Measurements from ENCODE around the gene ANXA11. TPM values are rescaled to one million over a fixed set of nuclear protein-coding genes. Genes with fewer than 3 reads are reported as not detected.
A peak's percentile ranks its signal among the peaks of the same experiment; 100 is the strongest.

ANXA11 gene
- total RNA-seq, 6 experiments from 2014 or later, result 253 to 361 (median 336) TPM

DNA sequence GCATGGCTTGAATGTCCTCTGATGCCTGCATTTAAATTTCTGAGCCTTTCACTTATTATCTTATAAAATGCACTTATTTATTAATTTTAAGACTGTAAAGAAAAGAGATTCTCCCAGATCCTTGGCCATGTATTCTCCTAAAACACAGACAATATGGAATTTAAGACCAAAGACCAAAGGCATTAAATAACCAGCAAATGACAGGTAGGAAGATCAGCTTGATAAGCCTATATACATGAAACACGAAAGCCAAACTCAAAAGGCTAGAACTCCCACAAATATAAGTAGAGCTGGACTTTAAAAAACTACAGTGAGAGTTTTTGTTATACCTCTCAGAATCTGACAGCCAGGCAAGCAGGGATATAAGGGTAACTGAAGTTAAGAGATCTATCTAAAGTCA lies 5.1 kb downstream of the ANXA11 start:
- Mint-ChIP-seq H3K9me3 (no peaks in the 10 kb centered on the region), H3K36me3 (ENCODE audit: low read depth) (peaks cover 8% of the 10 kb centered on the region), H3K4me1 (ENCODE audit: low read depth) (peaks cover 81% of the 10 kb centered on the region), H3K4me3 (peak overlapping the region; percentile 38; the same call in 1 of the 2 replicates), H3K27ac (peak overlapping the region; percentile 45), H3K27me3 (ENCODE audit: insufficient read depth) (no peaks in the 10 kb centered on the region; the same call in 1 of the 2 replicates)
- DNase-seq, result no peak
- TF ChIP-seq, protein P1, sequence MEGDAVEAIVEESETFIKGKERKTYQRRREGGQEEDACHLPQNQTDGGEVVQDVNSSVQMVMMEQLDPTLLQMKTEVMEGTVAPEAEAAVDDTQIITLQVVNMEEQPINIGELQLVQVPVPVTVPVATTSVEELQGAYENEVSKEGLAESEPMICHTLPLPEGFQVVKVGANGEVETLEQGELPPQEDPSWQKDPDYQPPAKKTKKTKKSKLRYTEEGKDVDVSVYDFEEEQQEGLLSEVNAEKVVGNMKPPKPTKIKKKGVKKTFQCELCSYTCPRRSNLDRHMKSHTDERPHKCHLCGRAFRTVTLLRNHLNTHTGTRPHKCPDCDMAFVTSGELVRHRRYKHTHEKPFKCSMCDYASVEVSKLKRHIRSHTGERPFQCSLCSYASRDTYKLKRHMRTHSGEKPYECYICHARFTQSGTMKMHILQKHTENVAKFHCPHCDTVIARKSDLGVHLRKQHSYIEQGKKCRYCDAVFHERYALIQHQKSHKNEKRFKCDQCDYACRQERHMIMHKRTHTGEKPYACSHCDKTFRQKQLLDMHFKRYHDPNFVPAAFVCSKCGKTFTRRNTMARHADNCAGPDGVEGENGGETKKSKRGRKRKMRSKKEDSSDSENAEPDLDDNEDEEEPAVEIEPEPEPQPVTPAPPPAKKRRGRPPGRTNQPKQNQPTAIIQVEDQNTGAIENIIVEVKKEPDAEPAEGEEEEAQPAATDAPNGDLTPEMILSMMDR (IDR thresholded peaks at IDR 0.05), result no peak

DNA sequence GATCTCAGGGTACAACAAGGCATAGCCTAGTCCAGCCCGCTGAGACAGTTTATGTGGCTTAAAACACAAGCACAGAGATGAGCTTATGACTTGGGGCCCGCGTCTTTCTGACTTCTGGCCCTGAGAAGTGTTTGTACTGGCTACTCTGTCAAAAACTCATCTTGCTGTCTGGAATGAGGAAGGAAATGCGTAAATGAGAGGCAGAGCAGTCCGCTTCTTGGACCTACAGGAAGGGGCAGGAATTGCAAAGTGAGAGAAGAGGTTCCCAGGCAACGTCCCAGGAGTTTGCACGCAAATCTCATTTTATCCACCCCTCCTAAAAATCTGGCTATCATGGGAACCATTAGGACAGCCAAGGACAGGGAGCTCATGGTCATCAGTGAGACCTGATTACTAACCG lies 5.5 kb downstream of the ANXA11 start:
- Mint-ChIP-seq H3K36me3 (ENCODE audit: low read depth) (peaks cover 8% of the 10 kb centered on the region), H3K4me3 (peak overlapping the region; percentile 61), H3K27me3 (ENCODE audit: insufficient read depth) (no peaks in the 10 kb centered on the region; the same call in 1 of the 2 replicates), H3K4me1 (ENCODE audit: low read depth) (peaks cover 82% of the 10 kb centered on the region), H3K9me3 (no peaks in the 10 kb centered on the region), H3K27ac (peak overlapping the region; percentile 45)
- TF ChIP-seq, protein P1 (IDR thresholded peaks at IDR 0.05), result peak; percentile 43
- DNase-seq, result peak; percentile 63

DNA sequence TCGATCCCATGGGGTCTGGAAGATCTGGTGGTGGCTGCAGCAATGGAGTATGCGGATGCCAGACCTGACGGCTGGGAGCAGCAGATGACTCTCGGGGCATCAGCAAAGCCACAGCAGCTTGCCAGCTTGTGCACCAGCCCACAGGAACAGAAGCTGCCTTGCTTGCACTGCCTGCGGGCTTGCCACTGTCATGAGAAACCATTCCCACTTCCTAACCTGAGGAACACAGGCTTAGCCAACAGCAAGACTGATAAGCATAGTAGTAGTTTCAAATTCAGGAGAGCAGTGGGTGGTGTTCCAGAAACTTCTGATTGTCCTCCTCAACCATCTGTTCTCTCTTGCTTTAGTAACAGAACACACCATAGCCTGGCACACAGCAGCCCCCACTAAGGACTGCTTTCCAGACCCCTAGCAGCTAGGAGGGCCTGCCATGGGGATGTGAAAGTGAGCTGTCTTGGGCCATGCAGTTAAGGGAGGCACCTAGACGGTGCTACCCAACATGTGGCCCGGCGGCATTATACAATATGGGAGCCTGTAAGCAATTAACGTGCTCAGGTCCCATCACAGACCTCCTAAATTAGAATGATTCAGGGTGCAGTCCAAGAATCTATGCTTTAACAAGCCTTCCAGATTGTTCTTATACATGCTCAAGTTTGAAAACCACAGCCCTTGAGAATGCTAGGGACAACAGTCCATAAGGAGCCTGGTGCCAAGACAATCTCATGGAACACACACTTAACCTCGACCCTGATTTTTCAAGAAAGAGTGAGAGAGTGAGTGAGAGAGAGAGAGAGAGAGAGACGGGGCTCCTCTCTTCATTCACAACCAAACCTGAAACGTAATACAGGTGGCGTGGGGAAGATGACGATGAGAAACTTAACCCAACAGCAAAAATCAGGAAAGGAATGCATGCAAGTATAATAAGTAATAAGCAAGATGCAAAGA lies 7.1 kb downstream of the ANXA11 start:
- Mint-ChIP-seq H3K4me1 (ENCODE audit: low read depth) (peaks cover 81% of the 10 kb centered on the region), H3K9me3 (no peaks in the 10 kb centered on the region), H3K4me3 (no peak overlapping the region), H3K36me3 (ENCODE audit: low read depth) (peaks cover 14% of the 10 kb centered on the region), H3K27ac (peak overlapping the region; percentile 34; the same call in 1 of the 2 replicates), H3K27me3 (ENCODE audit: insufficient read depth) (no peaks in the 10 kb centered on the region; the same call in 1 of the 2 replicates)
- TF ChIP-seq, protein P1 (IDR thresholded peaks at IDR 0.05), result no peak
- DNase-seq, result no peak

DNA sequence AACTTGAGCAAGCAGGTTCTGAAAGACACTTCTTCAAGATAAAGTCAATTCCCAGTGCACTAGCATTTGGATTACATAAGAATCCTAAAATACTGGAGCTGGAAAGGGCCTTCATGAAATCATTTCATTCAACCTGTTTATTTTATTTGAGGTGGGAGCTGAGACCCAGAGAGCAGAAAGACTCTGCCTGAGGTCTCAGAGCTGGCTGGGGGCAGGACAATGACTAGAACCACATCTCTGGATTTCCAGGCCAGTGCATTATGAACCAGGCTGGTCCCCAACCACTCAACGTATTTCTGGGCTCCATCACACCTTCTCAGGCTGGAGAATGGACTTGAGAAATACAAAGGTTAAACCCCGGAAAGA lies 8.4 kb downstream of the ANXA11 start:
- Mint-ChIP-seq H3K9me3 (peaks cover 12% of the 10 kb centered on the region), H3K27ac (peak overlapping the region; percentile 59), H3K4me1 (ENCODE audit: low read depth) (peaks cover 68% of the 10 kb centered on the region), H3K4me3 (no peak overlapping the region), H3K36me3 (ENCODE audit: low read depth) (peaks cover 26% of the 10 kb centered on the region), H3K27me3 (ENCODE audit: insufficient read depth) (no peaks in the 10 kb centered on the region; the same call in 1 of the 2 replicates)
- DNase-seq, result no peak
- TF ChIP-seq, protein P1 (IDR thresholded peaks at IDR 0.05), result no peak

DNA sequence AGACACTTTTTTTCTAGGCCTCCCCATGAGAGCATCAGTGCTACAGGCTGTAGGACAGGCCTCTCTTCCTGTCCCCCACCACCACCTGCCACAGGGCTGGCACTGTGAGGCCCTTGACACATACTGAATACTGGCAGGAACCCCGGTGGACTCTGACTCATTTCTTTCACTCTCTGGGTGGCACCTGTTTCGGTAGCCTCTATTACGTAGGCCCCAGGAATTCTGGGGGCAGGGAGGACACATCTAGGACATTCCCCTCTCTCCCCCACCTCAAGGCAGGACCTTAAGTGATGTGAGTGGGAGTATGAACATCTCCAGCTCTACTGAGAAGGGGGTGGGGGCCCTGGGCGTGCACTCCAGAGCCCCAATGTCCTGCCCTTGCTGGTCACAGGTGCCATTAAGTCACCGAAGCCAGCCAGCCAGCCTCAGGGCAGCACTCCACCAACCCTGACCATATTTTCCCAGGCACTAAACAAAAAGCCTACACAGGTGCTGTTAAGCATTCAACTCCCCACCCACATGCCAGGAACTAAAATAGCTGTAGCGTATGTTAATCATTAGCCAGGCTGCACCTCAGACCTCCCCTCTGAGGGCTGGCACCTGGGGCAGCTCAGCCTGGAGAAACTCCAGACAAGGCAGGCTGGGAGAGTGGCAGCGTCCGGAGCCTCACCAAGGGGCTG lies 8.9 kb downstream of the ANXA11 start:
- DNase-seq, result peak; percentile 28

More for the DNA sequence above, 8.9 kb downstream of the ANXA11 start:
- Mint-ChIP-seq H3K4me1 (ENCODE audit: low read depth) (peaks cover 65% of the 10 kb centered on the region), H3K4me3 (no peak overlapping the region), H3K27ac (peak overlapping the region; percentile 47), H3K27me3 (ENCODE audit: insufficient read depth) (no peaks in the 10 kb centered on the region; the same call in 1 of the 2 replicates), H3K36me3 (ENCODE audit: low read depth) (peaks cover 29% of the 10 kb centered on the region), H3K9me3 (peaks cover 14% of the 10 kb centered on the region)
- TF ChIP-seq, protein P1 (IDR thresholded peaks at IDR 0.05), result no peak

All from HFFc6 (cell line).